ENCODE measurements around the gene GTF2E1. TPM values are rescaled to one million over a fixed set of nuclear protein-coding genes. Genes with fewer than 3 reads are reported as not detected.

Gene GTF2E1
- total RNA-seq, 1 donor, result 32.4 TPM

DNA sequence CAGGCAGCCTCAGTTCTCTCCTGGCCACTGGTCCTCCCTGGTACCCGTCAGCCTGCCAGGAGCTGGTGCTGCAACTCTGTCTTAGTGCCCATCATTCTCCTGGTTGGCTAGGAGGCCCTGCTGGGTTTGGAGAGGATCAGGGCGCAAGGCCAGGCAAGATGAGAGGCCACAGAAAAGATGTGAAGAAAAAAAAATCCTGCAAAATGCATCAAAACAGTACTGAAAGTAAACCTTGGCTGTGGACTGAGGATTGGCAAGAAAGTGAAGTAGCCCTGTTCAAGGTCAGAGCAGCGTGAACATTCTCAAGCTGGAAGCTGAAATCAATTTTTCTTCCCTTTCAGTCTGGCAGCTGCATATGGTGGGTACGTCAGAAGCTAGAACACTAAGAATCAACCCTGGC is 74.2 kb downstream of the GTF2E1 start:
- TF ChIP-seq, protein P1, sequence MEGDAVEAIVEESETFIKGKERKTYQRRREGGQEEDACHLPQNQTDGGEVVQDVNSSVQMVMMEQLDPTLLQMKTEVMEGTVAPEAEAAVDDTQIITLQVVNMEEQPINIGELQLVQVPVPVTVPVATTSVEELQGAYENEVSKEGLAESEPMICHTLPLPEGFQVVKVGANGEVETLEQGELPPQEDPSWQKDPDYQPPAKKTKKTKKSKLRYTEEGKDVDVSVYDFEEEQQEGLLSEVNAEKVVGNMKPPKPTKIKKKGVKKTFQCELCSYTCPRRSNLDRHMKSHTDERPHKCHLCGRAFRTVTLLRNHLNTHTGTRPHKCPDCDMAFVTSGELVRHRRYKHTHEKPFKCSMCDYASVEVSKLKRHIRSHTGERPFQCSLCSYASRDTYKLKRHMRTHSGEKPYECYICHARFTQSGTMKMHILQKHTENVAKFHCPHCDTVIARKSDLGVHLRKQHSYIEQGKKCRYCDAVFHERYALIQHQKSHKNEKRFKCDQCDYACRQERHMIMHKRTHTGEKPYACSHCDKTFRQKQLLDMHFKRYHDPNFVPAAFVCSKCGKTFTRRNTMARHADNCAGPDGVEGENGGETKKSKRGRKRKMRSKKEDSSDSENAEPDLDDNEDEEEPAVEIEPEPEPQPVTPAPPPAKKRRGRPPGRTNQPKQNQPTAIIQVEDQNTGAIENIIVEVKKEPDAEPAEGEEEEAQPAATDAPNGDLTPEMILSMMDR (IDR thresholded peaks at IDR 0.05; ENCODE audit: insufficient read depth, low read depth, low read length), result no peak
- H3K4me3 ChIP-seq (ENCODE audit: low read depth, low read length), result no peak overlapping the region
- DNase-seq (ENCODE audit: low read depth), result no peak

DNA sequence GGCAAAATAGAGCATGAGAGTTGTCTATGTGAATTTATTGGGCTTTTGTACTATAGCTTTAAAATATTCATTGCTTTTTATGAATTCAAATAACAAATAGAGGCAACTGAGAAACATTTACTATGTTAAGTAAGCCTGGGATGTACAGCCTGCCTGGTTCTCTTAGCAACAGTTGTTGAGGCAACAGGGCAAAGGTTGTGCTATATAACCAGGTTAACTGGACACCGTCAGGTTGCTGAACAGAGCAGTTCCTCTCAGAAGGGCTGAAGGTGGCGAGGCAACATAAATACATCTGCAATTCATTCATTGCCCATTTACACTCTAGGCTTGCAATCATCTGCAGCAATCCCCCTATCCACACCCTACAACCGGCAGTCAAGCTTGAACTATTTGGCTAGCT is 78.2 kb downstream of the GTF2E1 start:
- no peak for DNase-seq (ENCODE audit: low read depth)
- TF ChIP-seq, protein P1 (IDR thresholded peaks at IDR 0.05; ENCODE audit: insufficient read depth, low read depth, low read length), result no peak
- no peak overlapping the region for H3K4me3 ChIP-seq (ENCODE audit: low read depth, low read length)

DNA sequence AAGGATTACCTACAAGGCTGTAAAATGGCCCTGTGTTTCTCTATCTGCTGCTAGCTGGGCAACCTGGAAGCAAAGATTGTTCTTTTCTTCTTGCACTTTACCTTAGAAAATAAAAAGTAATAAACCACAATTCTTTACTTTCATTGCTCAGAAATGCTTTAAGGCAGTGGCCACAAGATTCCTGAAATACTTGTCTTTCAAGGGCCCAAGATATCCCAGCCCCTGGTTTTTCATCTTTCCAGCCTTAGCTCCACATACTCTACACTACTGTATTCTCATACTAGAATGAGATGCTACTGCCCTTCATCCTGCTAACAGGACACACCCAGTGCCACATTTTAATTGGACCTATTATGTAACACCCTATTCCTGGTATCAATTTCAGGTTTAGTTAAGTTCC is 78.9 kb downstream of the GTF2E1 start:
- H3K4me3 ChIP-seq (ENCODE audit: low read depth, low read length), result no peak overlapping the region
- no peak for DNase-seq (ENCODE audit: low read depth)
- TF ChIP-seq, protein P1 (IDR thresholded peaks at IDR 0.05; ENCODE audit: insufficient read depth, low read depth, low read length), result no peak

DNA sequence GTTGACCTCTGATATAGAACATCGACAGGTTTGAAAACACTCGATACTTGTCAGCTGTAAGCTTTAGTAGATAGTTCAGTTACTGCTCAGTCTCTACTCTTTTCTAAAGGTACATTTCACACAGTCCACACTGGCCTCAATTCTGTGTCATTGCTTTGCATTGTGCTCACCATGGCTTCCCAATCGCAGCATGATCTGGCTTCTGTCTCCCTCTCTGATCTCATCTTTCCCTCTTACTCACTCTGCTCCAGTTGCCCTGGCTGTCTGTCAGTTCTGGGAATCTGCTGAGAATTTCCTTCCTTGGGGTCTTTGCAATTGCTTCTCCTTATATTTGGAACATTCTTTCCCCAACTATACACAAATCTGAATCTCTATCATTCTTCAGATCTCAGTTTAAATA is 80.6 kb downstream of the GTF2E1 start:
- no peak for DNase-seq (ENCODE audit: low read depth)

DNA sequence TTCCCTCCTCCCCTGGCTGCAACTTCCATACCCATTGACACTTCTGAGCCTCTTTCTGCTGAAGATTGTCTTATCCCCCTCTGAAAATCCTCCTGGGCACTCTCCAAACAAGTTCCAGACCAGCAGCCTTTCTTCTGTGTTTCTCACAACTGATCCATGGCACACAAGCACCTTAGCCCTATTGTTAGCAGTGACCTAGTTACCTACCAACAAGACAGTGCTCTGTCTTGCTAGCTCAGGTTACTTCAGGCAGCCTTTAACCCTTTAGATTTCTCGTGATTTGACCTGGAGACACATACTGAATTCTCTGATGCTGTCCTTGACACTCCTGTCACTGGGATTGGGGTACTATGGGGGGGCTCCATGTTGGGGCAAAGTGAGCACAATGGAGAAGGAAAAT is 82.1 kb downstream of the GTF2E1 start:
- DNase-seq (ENCODE audit: low read depth), result no peak
- H3K4me3 ChIP-seq (ENCODE audit: low read depth, low read length), result no peak overlapping the region
- TF ChIP-seq, protein P1 (IDR thresholded peaks at IDR 0.05; ENCODE audit: insufficient read depth, low read depth, low read length), result no peak

More for the DNA sequence above, 80.6 kb downstream of the GTF2E1 start:
- no peak overlapping the region for H3K4me3 ChIP-seq (ENCODE audit: low read depth, low read length)
- TF ChIP-seq, protein P1 (IDR thresholded peaks at IDR 0.05; ENCODE audit: insufficient read depth, low read depth, low read length), result no peak

DNA sequence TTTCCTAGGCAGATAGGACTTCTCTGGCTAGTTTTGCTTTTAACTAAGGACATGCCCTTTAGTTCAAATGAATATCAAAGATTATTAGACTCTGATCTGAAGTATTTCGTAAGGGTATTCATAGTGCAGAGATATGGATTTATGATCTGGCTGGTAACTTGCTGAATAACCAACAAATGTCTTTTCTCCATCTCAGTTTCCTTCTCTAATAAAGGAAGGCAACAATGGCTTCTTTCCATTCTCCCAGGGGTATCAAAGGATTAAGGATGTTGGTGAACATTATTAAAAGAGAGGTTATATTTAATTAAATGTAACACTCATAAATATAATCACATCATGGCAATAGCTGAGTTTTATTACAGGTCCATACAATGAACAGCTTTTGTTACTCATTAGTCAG is 86.3 kb downstream of the GTF2E1 start:
- no peak overlapping the region for H3K4me3 ChIP-seq (ENCODE audit: low read depth, low read length)
- TF ChIP-seq, protein P1 (IDR thresholded peaks at IDR 0.05; ENCODE audit: insufficient read depth, low read depth, low read length), result no peak
- no peak for DNase-seq (ENCODE audit: low read depth)

DNA sequence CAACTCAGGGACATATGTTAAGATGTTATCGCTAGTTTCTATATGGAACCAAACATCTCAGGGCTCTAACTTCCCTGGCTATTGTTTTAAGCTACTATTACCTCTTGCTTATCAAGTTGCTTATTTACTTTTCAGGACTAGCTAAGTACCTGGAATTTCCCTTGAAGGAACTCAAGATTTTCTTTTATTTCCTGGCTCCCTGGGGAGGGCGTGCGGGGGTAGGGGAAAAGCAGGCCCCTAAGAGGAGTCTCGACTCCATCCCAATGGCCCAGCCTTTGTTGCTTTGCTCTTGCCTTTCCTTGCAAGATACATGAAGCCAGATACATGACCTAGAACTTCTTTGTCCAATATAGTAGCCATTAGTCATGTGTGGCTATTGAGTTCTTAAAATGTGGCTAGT is 88.5 kb downstream of the GTF2E1 start:
- H3K4me3 ChIP-seq (ENCODE audit: low read depth, low read length), result no peak overlapping the region
- DNase-seq (ENCODE audit: low read depth), result no peak
- TF ChIP-seq, protein P1 (IDR thresholded peaks at IDR 0.05; ENCODE audit: insufficient read depth, low read depth, low read length), result no peak

Data from fibroblast of villous mesenchyme (primary cell).